HepG2 (cell line): ENCODE results near the gene GDE1.

Experiments used
- FOXO4 ChIP-seq: sonication (generic); formaldehyde crosslinking; conservative IDR thresholded peaks from 2 replicates; pipeline ENCODE4 v1.8.1; 2023; ENCODE audit warnings: missing genetic modification reagents
- GABPB1 ChIP-seq: IDR thresholded peaks from 2 replicates; pipeline ENCODE4 v1.6.1; 2016; ENCODE audit warnings: mild to moderate bottlenecking, missing genetic modification reagents, moderate library complexity, missing compliant biosample characterization
- KLF6 ChIP-seq: IDR thresholded peaks from 2 replicates; pipeline ENCODE4 v1.8.0; 2016; ENCODE audit warnings: missing biosample characterization, missing genetic modification reagents
- NFKBIZ ChIP-seq: IDR thresholded peaks from 2 replicates; pipeline ENCODE4 v1.6.1; 2018; ENCODE audit warnings: missing genetic modification reagents, missing compliant biosample characterization
- ZBTB7A ChIP-seq: sonication (generic); formaldehyde crosslinking; IDR thresholded peaks from 2 replicates; pipeline ENCODE4 v1.8.0; 2022; ENCODE audit warnings: mild to moderate bottlenecking, missing genetic modification reagents
- ZNF629 ChIP-seq: sonication (generic); formaldehyde crosslinking; conservative IDR thresholded peaks from 2 replicates; pipeline ENCODE4 v1.5.0; 2020; ENCODE audit warnings: missing genetic modification reagents
- ZNF816 ChIP-seq: sonication (generic); formaldehyde crosslinking; IDR thresholded peaks from 2 replicates; pipeline ENCODE4 v1.8.0; 2022; ENCODE audit warnings: missing genetic modification reagents, mild to moderate bottlenecking, borderline replicate concordance

- TF ChIP-seq NFKBIZ (no peak), FOXO4 (CRISPR knock-in tag) (no peak), ZNF629 (CRISPR knock-in tag) (no peak), GABPB1 (no peak), ZNF816 (CRISPR knock-in tag) (no peak), ZBTB7A (CRISPR knock-in tag) (no peak), KLF6 (CRISPR knock-in tag) (no peak)
These were observed 6.8 kb upstream of the GDE1 start for GRCh38 chr16:19528666-19529065.
